Parathyroid adenoma (tissue), 2 donors: ENCODE results near the gene PINLYP.

Source experiments
- H2AFZ ChIP-seq: fragments of 300-600 bp; sonication (generic); one replicate; pipeline ENCODE4 v1.7.0; 2017; ENCODE audit warnings: antibody characterized with exemption, mild to moderate bottlenecking
- H3K27ac ChIP-seq: fragments of 300-600 bp; sonication (generic); one replicate; pipeline ENCODE4 v1.7.0; 2017
- H3K27me3 ChIP-seq: fragments of 300-600 bp; sonication (generic); one replicate; pipeline ENCODE4 v1.7.0; 2017; ENCODE audit warnings: low read length; ENCODE audit not compliant: control insufficient read depth, insufficient read depth
- H3K36me3 ChIP-seq: fragments of 300-600 bp; sonication (generic); one replicate; pipeline ENCODE4 v1.7.0; 2017; ENCODE audit warnings: low read length; ENCODE audit not compliant: control insufficient read depth, insufficient read depth
- H3K4me1 ChIP-seq: fragments of 300-600 bp; sonication (generic); one replicate; pipeline ENCODE4 v1.7.0; 2017; ENCODE audit warnings: control low read depth
- H3K4me2 ChIP-seq: fragments of 300-600 bp; sonication (generic); one replicate; pipeline ENCODE4 v1.7.0; 2017; ENCODE audit warnings: low read length
- H3K4me3 ChIP-seq: fragments of 300-600 bp; sonication (generic); one replicate; pipeline ENCODE4 v1.7.0; 2017; ENCODE audit warnings: low read depth, low read length
- H3K79me2 ChIP-seq: fragments of 300-600 bp; sonication (generic); one replicate; pipeline ENCODE4 v1.7.0; 2017; ENCODE audit warnings: control low read depth
- H3K9ac ChIP-seq: fragments of 300-600 bp; sonication (generic); one replicate; pipeline ENCODE4 v1.7.0; 2017; ENCODE audit warnings: mild to moderate bottlenecking
- H3K9me3 ChIP-seq: fragments of 300-600 bp; sonication (generic); one replicate; pipeline ENCODE4 v1.7.0; 2017; ENCODE audit warnings: low read length; ENCODE audit not compliant: control insufficient read depth
- TF ChIP-seq, protein P1 (sequence below): fragments of 300-600 bp; sonication (generic); IDR thresholded peaks from one replicate; pipeline ENCODE4 v1.7.0; 2017; ENCODE audit warnings: antibody characterized with exemption, mild to moderate bottlenecking
- donor health status: primary hyperparathyroidism.

Gene PINLYP

DNA sequence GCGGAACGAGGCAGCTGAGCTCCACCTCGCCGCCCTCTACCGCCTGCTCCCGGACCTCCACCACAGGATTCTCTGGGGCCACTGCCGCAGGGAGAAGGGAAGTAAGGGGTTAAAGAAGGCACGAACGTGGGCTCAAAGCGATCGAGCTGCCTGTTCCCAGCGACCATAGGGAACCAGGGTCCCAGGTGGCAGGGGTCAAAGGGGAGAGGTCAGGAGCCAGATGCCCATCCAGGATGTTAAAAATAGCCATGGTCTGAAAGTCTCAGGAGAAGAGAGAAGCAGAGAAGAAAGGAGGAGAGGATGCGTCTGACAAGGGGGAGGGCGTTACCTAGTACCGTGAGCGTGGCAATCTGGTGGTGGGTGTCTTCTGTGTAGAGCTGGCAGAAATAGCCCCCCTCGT lies 51.2 kb downstream of the PINLYP start:
- H3K79me2 ChIP-seq = peaks cover 19% of the 10 kb centered on the region
- H3K9me3 ChIP-seq = no peaks in the 10 kb centered on the region
- H3K4me1 ChIP-seq = no peaks in the 10 kb centered on the region
- no peaks in the 10 kb centered on the region for H3K27me3 ChIP-seq
- H3K27ac ChIP-seq = no peak overlapping the region
- no peak overlapping the region for H2AFZ ChIP-seq
- H3K9ac ChIP-seq = no peak overlapping the region
- TF ChIP-seq, protein P1, sequence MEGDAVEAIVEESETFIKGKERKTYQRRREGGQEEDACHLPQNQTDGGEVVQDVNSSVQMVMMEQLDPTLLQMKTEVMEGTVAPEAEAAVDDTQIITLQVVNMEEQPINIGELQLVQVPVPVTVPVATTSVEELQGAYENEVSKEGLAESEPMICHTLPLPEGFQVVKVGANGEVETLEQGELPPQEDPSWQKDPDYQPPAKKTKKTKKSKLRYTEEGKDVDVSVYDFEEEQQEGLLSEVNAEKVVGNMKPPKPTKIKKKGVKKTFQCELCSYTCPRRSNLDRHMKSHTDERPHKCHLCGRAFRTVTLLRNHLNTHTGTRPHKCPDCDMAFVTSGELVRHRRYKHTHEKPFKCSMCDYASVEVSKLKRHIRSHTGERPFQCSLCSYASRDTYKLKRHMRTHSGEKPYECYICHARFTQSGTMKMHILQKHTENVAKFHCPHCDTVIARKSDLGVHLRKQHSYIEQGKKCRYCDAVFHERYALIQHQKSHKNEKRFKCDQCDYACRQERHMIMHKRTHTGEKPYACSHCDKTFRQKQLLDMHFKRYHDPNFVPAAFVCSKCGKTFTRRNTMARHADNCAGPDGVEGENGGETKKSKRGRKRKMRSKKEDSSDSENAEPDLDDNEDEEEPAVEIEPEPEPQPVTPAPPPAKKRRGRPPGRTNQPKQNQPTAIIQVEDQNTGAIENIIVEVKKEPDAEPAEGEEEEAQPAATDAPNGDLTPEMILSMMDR = no peak
- H3K36me3 ChIP-seq = no peaks in the 10 kb centered on the region
- H3K4me3 ChIP-seq = no peak overlapping the region
- H3K4me2 ChIP-seq = no peak overlapping the region

DNA sequence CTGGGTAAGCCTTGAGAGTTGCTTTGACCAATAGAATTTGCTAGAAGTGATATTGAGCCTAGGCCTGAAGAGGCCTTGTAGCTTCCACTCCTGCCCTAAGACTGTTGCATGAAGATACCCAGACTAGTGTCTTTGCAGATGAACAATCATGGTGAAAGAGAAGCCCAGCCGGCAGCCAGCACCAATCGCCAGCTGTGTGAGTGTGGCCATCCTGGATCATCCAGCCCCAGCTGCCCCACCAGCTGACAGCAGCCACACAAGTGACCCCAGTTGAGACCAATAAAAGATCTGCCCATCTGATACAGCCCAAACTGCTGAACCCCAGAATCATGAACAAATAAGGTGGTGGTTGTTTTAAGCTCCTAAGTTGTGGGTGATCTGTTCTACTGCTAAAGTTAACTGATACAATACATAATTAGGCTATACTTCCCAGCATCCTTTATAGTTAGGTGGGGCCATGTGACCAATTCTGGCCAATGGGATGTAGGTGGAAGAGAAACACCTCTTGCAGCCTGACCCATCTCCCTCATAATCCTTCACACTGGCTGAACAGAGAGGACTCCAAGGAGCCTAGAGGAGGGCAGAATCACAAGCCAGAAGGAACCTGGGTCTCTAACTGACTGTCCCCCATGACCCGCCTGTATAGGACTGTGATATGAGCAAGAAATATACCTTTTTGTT lies 53.2 kb downstream of the PINLYP start:
- no peak overlapping the region for H3K9ac ChIP-seq
- H2AFZ ChIP-seq = no peak overlapping the region
- TF ChIP-seq, protein P1 = no peak

GRCh38 chr19:43631491-43631890 lies 55.9 kb downstream of the PINLYP start:
- no peak overlapping the region for H2AFZ ChIP-seq
- no peaks in the 10 kb centered on the region for H3K27me3 ChIP-seq
- H3K4me3 ChIP-seq = no peak overlapping the region
- TF ChIP-seq, protein P1 = no peak
- H3K9ac ChIP-seq = no peak overlapping the region
- no peaks in the 10 kb centered on the region for H3K36me3 ChIP-seq
- H3K79me2 ChIP-seq = peaks cover 30% of the 10 kb centered on the region
- no peaks in the 10 kb centered on the region for H3K9me3 ChIP-seq
- no peak overlapping the region for H3K4me2 ChIP-seq
- no peak overlapping the region for H3K27ac ChIP-seq
- peaks cover 13% of the 10 kb centered on the region for H3K4me1 ChIP-seq

More for the DNA sequence above, 53.2 kb downstream of the PINLYP start:
- Histone ChIP-seq H3K27ac (no peak overlapping the region), H3K4me3 (no peak overlapping the region), H3K79me2 (peaks cover 25% of the 10 kb centered on the region), H3K9me3 (no peaks in the 10 kb centered on the region), H3K4me2 (no peak overlapping the region), H3K4me1 (peaks cover 6% of the 10 kb centered on the region), H3K27me3 (no peaks in the 10 kb centered on the region), H3K36me3 (no peaks in the 10 kb centered on the region)
